Activated CD4-positive, alpha-beta T cell treated with anti-CD3 and anti-CD28 coated beads, Interleukin-2, amount 50 U/mL, for 24 hours (primary cell): Measurements from ENCODE around the gene MRPS6.

Source experiments
- DNase-seq, 2 donors: peaks; one replicate each; pipeline ENCODE4 v3.0.0-alpha.2; 2020; ENCODE audit warnings: low read depth in 1 of 2, low spot score in 1 of 2

MRPS6 gene

DNA sequence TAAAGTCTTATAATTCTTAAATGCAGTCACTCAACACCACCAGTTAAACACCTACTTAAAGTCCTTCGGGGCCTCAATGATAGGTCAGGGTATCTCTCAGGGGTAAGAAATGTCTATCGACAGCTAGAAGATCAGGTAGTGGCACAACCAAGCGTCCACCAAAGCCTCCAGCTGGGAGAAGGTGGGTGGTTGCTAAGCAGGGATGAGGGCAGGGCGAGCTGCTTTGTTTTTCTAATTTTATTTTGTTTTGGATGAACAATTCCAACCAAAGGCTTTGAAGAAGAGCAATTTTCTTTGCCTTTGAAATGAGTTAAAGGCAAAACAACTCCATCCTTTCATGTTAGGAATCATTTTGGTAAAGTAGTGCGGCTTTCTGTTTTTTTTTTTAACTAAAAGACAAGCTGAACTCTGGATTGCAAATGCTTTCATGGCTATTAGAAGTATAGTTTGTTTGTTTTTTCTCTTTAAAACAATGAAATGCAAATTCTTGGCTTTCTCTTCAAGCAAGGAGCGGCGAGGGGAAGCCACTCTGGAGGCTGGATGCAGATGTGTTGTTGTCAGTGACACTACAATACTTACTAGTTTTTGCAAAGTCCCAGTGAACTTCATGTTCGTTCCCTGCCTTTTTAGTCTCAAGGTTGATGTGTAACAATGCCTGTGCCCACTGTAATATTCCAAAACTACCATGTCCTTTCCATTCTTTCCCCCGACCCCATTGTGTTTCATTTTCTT lies 106.0 kb downstream of the MRPS6 start:
- no peak for DNase-seq

GRCh38 chr21:34180407-34180806 lies 107.0 kb downstream of the MRPS6 start:
- no peak for DNase-seq

DNA sequence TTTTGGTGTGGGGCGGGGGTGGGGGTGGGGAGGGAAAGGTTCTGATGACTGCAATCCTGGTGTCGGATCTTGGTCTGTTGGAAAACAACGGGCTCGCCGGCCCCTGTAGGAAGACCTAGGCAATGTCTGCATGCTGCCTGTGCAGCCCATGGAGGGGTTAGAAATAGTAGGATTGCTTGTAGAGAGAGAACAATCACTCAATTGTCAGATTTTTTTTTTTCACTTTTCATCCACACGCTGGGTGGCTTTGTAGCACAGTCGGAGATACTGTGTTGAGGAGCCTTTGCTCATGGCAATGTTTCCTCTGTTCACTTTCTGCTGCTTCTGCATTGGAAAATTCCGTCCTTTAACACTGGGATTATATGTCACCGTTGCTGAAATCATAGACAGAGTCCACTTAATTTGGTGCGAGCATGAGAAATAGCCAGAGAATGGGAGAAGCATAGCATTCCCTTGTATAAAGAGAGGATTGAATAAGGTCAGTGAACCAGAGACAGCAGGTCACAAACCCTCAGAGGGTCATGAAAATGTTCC lies 107.5 kb downstream of the MRPS6 start:
- DNase-seq = no peak

GRCh38 chr21:34181431-34182039 lies 108.2 kb downstream of the MRPS6 start:
- DNase-seq = no peak

DNA sequence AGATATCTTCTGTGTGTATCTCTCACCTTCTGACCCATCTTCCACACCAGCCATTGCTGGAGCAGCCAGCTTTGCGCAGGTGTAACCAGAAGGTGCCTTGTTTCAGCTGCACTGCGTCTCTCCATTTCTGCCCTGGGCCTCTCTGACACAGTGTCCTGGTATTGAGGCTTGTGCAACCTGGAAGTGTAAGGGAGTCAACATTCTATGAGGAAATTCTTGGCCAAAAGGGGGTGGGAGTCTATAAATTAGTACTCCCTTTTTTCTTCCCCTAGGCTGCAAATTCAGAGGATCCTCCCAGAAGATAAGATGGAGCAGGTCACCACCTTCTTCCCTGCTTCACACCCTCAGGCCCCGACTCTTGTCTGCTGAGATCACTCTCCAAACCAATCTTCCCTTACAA lies 109.1 kb downstream of the MRPS6 start:
- no peak for DNase-seq

DNA sequence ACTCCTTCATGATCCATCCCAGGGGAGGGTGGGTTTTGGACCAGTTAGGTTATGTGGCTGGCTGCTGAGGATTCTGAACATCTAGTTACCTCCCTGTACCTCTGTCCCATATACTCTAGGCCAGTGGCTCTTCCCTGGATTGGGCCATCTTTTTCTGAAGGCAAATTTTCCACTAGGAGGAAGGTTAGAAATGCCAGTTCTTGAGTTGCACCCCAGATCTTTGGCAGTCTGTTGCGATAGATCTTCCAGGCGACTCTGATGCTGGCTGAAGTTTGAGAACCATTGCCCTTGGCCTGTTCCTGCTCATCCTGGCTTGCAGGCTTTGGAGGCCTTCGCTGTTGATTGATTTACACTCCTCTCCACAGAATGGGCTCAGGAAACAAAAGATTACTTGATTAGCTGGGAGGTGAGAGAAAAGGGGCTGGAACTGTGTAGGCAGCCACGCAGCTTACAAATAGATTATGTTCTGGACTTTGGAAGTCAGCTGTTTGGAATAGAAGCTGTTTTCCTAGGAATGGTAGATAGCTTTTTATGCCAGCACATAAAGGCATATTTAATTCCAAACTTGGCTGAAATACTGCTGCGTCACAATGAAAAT lies 110.1 kb downstream of the MRPS6 start:
- DNase-seq = no peak

DNA sequence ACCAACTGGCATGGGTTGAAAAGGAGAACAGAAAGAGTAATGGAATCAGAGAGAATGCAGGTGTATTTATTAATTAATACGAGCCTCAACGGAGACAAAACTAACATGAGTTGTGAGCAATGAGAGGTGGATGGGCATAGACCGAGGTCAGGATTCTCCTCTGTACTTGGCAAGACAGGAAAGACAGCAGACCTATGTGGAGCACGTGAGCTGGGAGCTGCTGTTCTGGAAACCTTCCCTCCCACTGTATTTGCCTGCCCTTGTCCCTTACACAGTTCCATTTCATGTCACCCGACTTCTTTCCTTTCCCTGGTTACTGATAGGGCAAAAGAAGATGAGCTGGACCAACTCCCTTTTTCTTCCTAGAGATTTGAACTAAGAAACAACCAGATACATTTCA lies 110.9 kb downstream of the MRPS6 start:
- no peak for DNase-seq

GRCh38 chr21:34185026-34185750 lies 111.8 kb downstream of the MRPS6 start:
- no peak for DNase-seq

GRCh38 chr21:34186109-34186719 lies 112.8 kb downstream of the MRPS6 start:
- no peak for DNase-seq

GRCh38 chr21:34187935-34188334 lies 114.6 kb downstream of the MRPS6 start:
- DNase-seq = no peak

- no peak for DNase-seq
Observed at GRCh38 chr21:34189506-34189905, 116.1 kb downstream of the MRPS6 start.

- no peak for DNase-seq
Observed at GRCh38 chr21:34190576-34191321, 117.4 kb downstream of the MRPS6 start.

DNA sequence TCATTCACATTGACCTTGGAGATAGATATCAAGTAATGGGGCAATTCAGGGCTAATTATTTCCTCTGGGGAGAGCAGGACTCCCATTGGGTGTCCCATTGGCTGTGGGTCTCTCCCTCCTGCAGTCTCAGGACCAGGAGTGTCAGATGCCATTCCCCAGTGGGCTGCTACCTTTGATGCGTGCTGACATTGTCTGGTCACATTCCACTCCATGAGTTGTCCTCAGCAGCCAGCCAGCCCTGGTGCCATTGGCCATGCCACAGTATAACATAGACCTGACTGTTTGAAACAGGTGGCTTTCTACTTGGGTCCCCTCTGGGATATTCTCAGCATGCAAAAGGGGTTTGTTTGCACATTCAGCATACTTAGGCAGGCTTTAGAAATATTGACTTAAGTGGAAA lies 118.5 kb downstream of the MRPS6 start:
- no peak for DNase-seq
